K562 (cell line): ENCODE data around the gene TMEM89. TPM values are rescaled to one million over a fixed set of nuclear protein-coding genes. Genes with fewer than 3 reads are reported as not detected.

ENCODE experiments used
- ASH1L ChIP-seq: fragments of 450-650 bp; IDR thresholded peaks from 2 replicates; pipeline ENCODE4 v1.6.1; 2018; ENCODE audit warnings: borderline replicate concordance, mild to moderate bottlenecking, low read depth; ENCODE audit not compliant: partially characterized antibody
- BACH1 ChIP-seq: fragments of 200-800 bp; sonication (Bioruptor generic); IDR thresholded peaks from 2 replicates; pipeline ENCODE4 v1.6.1; 2016; ENCODE audit warnings: missing genetic modification characterization, missing compliant biosample characterization
- BDP1 ChIP-seq: IDR thresholded peaks from 3 replicates; pipeline ENCODE4 v1.6.1; 2011; ENCODE audit not compliant: insufficient read length, insufficient read depth
- BMI1 ChIP-seq: fragments of 150-350 bp; IDR thresholded peaks from 2 replicates; pipeline ENCODE4 v1.6.1; 2014; ENCODE audit warnings: low read length
- DIDO1 ChIP-seq: fragments of 450-650 bp; IDR thresholded peaks from 2 replicates; pipeline ENCODE4 v1.6.1; 2016; ENCODE audit warnings: low read depth, missing biosample characterization, missing genetic modification characterization
- HMG20A ChIP-seq: fragments of 450-650 bp; formaldehyde crosslinking; conservative IDR thresholded peaks from 2 replicates; pipeline ENCODE4 v1.4.0; 2020; ENCODE audit warnings: mild to moderate bottlenecking, mixed read lengths
- HOMEZ ChIP-seq: fragments of 250-450 bp; sonication (Bioruptor Pico); IDR thresholded peaks from 2 replicates; pipeline ENCODE4 v1.4.0; 2020; ENCODE audit warnings: mild to moderate bottlenecking, moderate library complexity
- JUNB ChIP-seq: fragments of 450-650 bp; formaldehyde crosslinking; conservative IDR thresholded peaks from 2 replicates; pipeline ENCODE4 v1.4.0; 2020; ENCODE audit warnings: mild to moderate bottlenecking
- POLR2AphosphoS2 ChIP-seq: IDR thresholded peaks from 2 replicates; pipeline ENCODE4 v1.6.1; 2012; ENCODE audit warnings: low read length, improper control_type of control experiment
- PRMT5 ChIP-seq: sonication (generic); formaldehyde crosslinking; IDR thresholded peaks from 2 replicates; pipeline ENCODE4 v1.5.0; 2020; ENCODE audit warnings: missing genetic modification reagents
- SP1 ChIP-seq: sonication (generic); formaldehyde crosslinking; IDR thresholded peaks from 2 replicates; pipeline ENCODE4 v1.8.1; 2022; ENCODE audit warnings: mild to moderate bottlenecking, missing genetic modification reagents
- TGIF2 ChIP-seq: sonication (generic); formaldehyde crosslinking; IDR thresholded peaks from 2 replicates; pipeline ENCODE4 v1.8.1; 2022; ENCODE audit warnings: mild to moderate bottlenecking, missing genetic modification reagents, moderate library complexity
- ZBTB1 ChIP-seq: sonication (generic); formaldehyde crosslinking; IDR thresholded peaks from 2 replicates; pipeline ENCODE4 v1.8.1; 2023; ENCODE audit warnings: missing genetic modification reagents, low read depth, mild to moderate bottlenecking, borderline replicate concordance
- ZC3H8 ChIP-seq: fragments of 450-650 bp; IDR thresholded peaks from 2 replicates; pipeline ENCODE4 v1.6.1; 2017
- ZNF174 ChIP-seq: fragments of 250-450 bp; sonication (Bioruptor Pico); IDR thresholded peaks from 2 replicates; pipeline ENCODE4 v1.4.0; 2020; ENCODE audit warnings: mild to moderate bottlenecking
- ZNF280A ChIP-seq: fragments of 450-650 bp; IDR thresholded peaks from 2 replicates; pipeline ENCODE4 v1.6.1; 2018; ENCODE audit warnings: mild to moderate bottlenecking, low read depth; ENCODE audit not compliant: partially characterized antibody
- ZNF445 ChIP-seq: fragments of 250-450 bp; sonication (Bioruptor Pico); IDR thresholded peaks from 2 replicates; pipeline ENCODE4 v1.4.0; 2020; ENCODE audit warnings: low read depth, mild to moderate bottlenecking, moderate library complexity
- ZNF79 ChIP-seq: fragments of 250-450 bp; sonication (Bioruptor Pico); IDR thresholded peaks from 2 replicates; pipeline ENCODE4 v1.4.0; 2020; ENCODE audit warnings: low read depth, mild to moderate bottlenecking, moderate library complexity
- polyA plus RNA-seq, 8 experiments: library from polyadenylated mRNA; depleted of rRNA in 4 of 8; stranded (reverse) in 5 of 8; unstranded in 3 of 8; fragments of >200 nt; fragmentation: Nextera tagmentation in 2 of 8; fragmentation: Illumina TruSeq in 1 of 8; extraction: Ambion mirVana in 2 of 8; extraction: Trizol in 1 of 8; gene quantifications; 2 replicates each; pipeline versions ENCODE4 v1.2.1 to v1.2.3, GENCODE V29; 2011 to 2014; ENCODE audit warnings: inconsistent platforms in 1 of 8, missing spikeins in 1 of 8
- total RNA-seq, 7 experiments: library from RNA; depleted of rRNA in 6 of 7; stranded (reverse); fragments of >200 nt in 6 of 7; fragmentation: Illumina TruSeq in 2 of 7; extraction: Trizol in 2 of 7; gene quantifications; 2 replicates each; pipeline versions ENCODE4 v1.2.1 to v1.2.3, GENCODE V29; 2011 to 2021; ENCODE audit warnings: low replicate concordance in 1 of 7
- TF ChIP-seq, protein P1 (sequence below), 2 experiments: fragments of 450-650 bp; IDR thresholded peaks; 2 replicates each; pipeline ENCODE4 v1.6.1; 2018; ENCODE audit warnings: mild to moderate bottlenecking in 2 of 2, low read depth in 1 of 2; ENCODE audit not compliant: partially characterized antibody in 2 of 2
- TF ChIP-seq, protein P2 (sequence below): fragments of 450-650 bp; formaldehyde crosslinking; IDR thresholded peaks from 2 replicates; pipeline ENCODE4 v1.4.0; 2022; ENCODE audit warnings: mild to moderate bottlenecking, moderate library complexity

TMEM89 gene
- total and polyA plus RNA-seq, 9 of the 15 experiments (the other 6 are each of a cell fraction or from before 2014, with no cell fraction given): not detected

GRCh38 chr3:48663489-48664312 lies 42.1 kb upstream of the TMEM89 start (continued):
- TF ChIP-seq, protein P1, sequence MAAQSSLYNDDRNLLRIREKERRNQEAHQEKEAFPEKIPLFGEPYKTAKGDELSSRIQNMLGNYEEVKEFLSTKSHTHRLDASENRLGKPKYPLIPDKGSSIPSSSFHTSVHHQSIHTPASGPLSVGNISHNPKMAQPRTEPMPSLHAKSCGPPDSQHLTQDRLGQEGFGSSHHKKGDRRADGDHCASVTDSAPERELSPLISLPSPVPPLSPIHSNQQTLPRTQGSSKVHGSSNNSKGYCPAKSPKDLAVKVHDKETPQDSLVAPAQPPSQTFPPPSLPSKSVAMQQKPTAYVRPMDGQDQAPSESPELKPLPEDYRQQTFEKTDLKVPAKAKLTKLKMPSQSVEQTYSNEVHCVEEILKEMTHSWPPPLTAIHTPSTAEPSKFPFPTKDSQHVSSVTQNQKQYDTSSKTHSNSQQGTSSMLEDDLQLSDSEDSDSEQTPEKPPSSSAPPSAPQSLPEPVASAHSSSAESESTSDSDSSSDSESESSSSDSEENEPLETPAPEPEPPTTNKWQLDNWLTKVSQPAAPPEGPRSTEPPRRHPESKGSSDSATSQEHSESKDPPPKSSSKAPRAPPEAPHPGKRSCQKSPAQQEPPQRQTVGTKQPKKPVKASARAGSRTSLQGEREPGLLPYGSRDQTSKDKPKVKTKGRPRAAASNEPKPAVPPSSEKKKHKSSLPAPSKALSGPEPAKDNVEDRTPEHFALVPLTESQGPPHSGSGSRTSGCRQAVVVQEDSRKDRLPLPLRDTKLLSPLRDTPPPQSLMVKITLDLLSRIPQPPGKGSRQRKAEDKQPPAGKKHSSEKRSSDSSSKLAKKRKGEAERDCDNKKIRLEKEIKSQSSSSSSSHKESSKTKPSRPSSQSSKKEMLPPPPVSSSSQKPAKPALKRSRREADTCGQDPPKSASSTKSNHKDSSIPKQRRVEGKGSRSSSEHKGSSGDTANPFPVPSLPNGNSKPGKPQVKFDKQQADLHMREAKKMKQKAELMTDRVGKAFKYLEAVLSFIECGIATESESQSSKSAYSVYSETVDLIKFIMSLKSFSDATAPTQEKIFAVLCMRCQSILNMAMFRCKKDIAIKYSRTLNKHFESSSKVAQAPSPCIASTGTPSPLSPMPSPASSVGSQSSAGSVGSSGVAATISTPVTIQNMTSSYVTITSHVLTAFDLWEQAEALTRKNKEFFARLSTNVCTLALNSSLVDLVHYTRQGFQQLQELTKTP (IDR thresholded peaks at IDR 0.05; ENCODE audit: low read depth in 1 of 2, partially characterized antibody in 2 of 2): no peak
- TF ChIP-seq TGIF2 (CRISPR knock-in tag): no peak
- TF ChIP-seq JUNB (CRISPR knock-in tag): no peak
- peak; percentile 89 for TF ChIP-seq POLR2AphosphoS2
- TF ChIP-seq ZNF445 (CRISPR knock-in tag): no peak
- TF ChIP-seq BDP1: no peak
- no peak for TF ChIP-seq ZBTB1 (CRISPR knock-in tag)
- no peak for TF ChIP-seq ASH1L
- TF ChIP-seq ZC3H8: no peak
- TF ChIP-seq HOMEZ (CRISPR knock-in tag): no peak
- TF ChIP-seq ZNF280A: no peak
- TF ChIP-seq, protein P2, sequence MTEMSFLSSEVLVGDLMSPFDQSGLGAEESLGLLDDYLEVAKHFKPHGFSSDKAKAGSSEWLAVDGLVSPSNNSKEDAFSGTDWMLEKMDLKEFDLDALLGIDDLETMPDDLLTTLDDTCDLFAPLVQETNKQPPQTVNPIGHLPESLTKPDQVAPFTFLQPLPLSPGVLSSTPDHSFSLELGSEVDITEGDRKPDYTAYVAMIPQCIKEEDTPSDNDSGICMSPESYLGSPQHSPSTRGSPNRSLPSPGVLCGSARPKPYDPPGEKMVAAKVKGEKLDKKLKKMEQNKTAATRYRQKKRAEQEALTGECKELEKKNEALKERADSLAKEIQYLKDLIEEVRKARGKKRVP: no peak
- TF ChIP-seq HMG20A (CRISPR knock-in tag): no peak
- no peak for TF ChIP-seq ZNF174 (CRISPR knock-in tag)
- no peak for TF ChIP-seq ZNF79 (CRISPR knock-in tag)
- no peak for TF ChIP-seq BACH1
- no peak for TF ChIP-seq BMI1
- TF ChIP-seq PRMT5: no peak
- TF ChIP-seq SP1 (CRISPR knock-in tag): peak; percentile 82
- TF ChIP-seq DIDO1: no peak
